ENCODE measurements around the gene ENTHD1.
"Not testable (repeated sequence)": the region's sequence is repeated elsewhere in the genome, so short reads cannot be mapped to it uniquely, and the experiment has no call there.

GRCh38 chr22:39889924-39890323 is 3.6 kb downstream of the ENTHD1 start:
- not testable (repeated sequence) for TF ChIP-seq POLR2AphosphoS5 (IDR thresholded peaks at IDR 0.05; ENCODE audit: low read depth, low read length); CTCF (IDR thresholded peaks at IDR 0.05; ENCODE audit: control extremely low read depth in 1 of 3, insufficient read depth in 1 of 3, low read depth in 1 of 3, low read length in 3 of 3); POLR2A (IDR thresholded peaks at IDR 0.05; ENCODE audit: control extremely low read depth in 1 of 2, low read depth in 2 of 2, low read length in 2 of 2)
- TF ChIP-seq, protein P1, sequence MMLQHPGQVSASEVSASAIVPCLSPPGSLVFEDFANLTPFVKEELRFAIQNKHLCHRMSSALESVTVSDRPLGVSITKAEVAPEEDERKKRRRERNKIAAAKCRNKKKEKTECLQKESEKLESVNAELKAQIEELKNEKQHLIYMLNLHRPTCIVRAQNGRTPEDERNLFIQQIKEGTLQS (IDR thresholded peaks at IDR 0.05; ENCODE audit: insufficient read depth, low read depth, low read length): not testable (repeated sequence)

All from H1 (cell line).